Fibroblast of lung (primary cell): ENCODE data around the gene SAG. TPM values are rescaled to one million over a fixed set of nuclear protein-coding genes. Genes with fewer than 3 reads are reported as not detected.

Source experiments
- DNase-seq, 2 donors: peaks; one replicate each; pipeline versions ENCODE4 v3.0.0 to v3.0.0-alpha.2; 2010; ENCODE audit warnings: low read depth in 2 of 2
- H2AFZ ChIP-seq: 2 replicates; pipeline ENCODE4 v1.5.1; 2012; ENCODE audit warnings: low read length, control low read depth, inconsistent platforms
- H3K27ac ChIP-seq: 2 replicates; pipeline ENCODE4 v1.5.1; 2011; ENCODE audit warnings: low read length, control low read depth; ENCODE audit not compliant: insufficient read depth
- H3K27me3 ChIP-seq: 2 replicates; pipeline ENCODE4 v1.5.1; 2011; ENCODE audit warnings: mild to moderate bottlenecking, low read length; ENCODE audit not compliant: control insufficient read depth, insufficient read depth
- H3K36me3 ChIP-seq: 2 replicates; pipeline ENCODE4 v1.5.1; 2011; ENCODE audit warnings: low read length; ENCODE audit not compliant: control insufficient read depth, insufficient read depth
- H3K4me1 ChIP-seq: 2 replicates; pipeline ENCODE4 v1.5.1; 2011; ENCODE audit warnings: low read length; ENCODE audit not compliant: control insufficient read depth, insufficient read depth; ENCODE audit errors: extremely low read depth
- H3K4me2 ChIP-seq: 2 replicates; pipeline ENCODE4 v1.5.1; 2011; ENCODE audit warnings: low read length, control low read depth; ENCODE audit not compliant: insufficient read depth; ENCODE audit errors: extremely low read depth
- H3K4me3 ChIP-seq, 4 experiments: fragments of 200-600 bp in 1 of 4; sonication (generic) in 1 of 4; replicated peaks in 1 of 4; 2 replicates each; pipeline ENCODE4 v1.5.1; 2011 to 2016; ENCODE audit warnings: low read length in 4 of 4, low read depth in 3 of 4, mild to moderate bottlenecking in 3 of 4, control low read depth in 2 of 4, inconsistent platforms in 1 of 4, mixed read lengths in 1 of 4; ENCODE audit not compliant: insufficient read depth in 1 of 4; ENCODE audit errors: control extremely low read depth in 1 of 4
- H3K79me2 ChIP-seq: 2 replicates; pipeline ENCODE4 v1.5.1; 2012; ENCODE audit warnings: mild to moderate bottlenecking, low read length, inconsistent platforms; ENCODE audit not compliant: control insufficient read depth, insufficient read depth
- H3K9ac ChIP-seq: 2 replicates; pipeline ENCODE4 v1.5.1; 2011; ENCODE audit warnings: mild to moderate bottlenecking, low read length, control low read depth; ENCODE audit not compliant: insufficient read depth
- H3K9me3 ChIP-seq: 2 replicates; pipeline ENCODE4 v1.5.1; 2012; ENCODE audit warnings: low read depth, low read length; ENCODE audit not compliant: control insufficient read depth, insufficient read depth
- H4K20me1 ChIP-seq: 2 replicates; pipeline ENCODE4 v1.5.1; 2011; ENCODE audit warnings: low read length; ENCODE audit not compliant: control insufficient read depth, insufficient read depth; ENCODE audit errors: extremely low read depth
- CTCF ChIP-seq, 2 donors: IDR thresholded peaks in 1 of 2; conservative IDR thresholded peaks in 1 of 2; 1 replicate in 1 of 2; 2 replicates in 1 of 2; pipeline ENCODE4 v1.5.1; 2011 to 2012; ENCODE audit warnings: low read length in 2 of 2, control low read depth in 1 of 2, inconsistent platforms in 1 of 2, low read depth in 1 of 2, mild to moderate bottlenecking in 1 of 2
- EZH2 ChIP-seq: IDR thresholded peaks from 2 replicates; pipeline ENCODE4 v1.5.1; 2012; ENCODE audit warnings: low read length, control low read depth, mild to moderate bottlenecking; ENCODE audit errors: missing control alignments
- polyA plus RNA-seq, 2 donors: library from polyadenylated mRNA; depleted of rRNA in 1 of 2; stranded (reverse) in 1 of 2; unstranded in 1 of 2; fragments of >200 nt; gene quantifications; 2 replicates each; pipeline ENCODE4 v1.2.1, GENCODE V29; 2011 to 2012; ENCODE audit warnings: missing spikeins in 1 of 2
- total RNA-seq: library from RNA; depleted of rRNA; stranded (reverse); fragments of >200 nt; gene quantifications from 2 replicates; pipeline ENCODE4 v1.2.1, GENCODE V29; 2014

Gene SAG
- total and polyA plus RNA-seq, 2 donors (not counting 1 experiment from before 2014, with no cell fraction given): not detected

- no peaks in the 10 kb centered on the region for H3K79me2 ChIP-seq
- no peaks in the 10 kb centered on the region for H3K27me3 ChIP-seq
- no peaks in the 10 kb centered on the region for H4K20me1 ChIP-seq
- no peak overlapping the region for H2AFZ ChIP-seq
- DNase-seq: no peak
- H3K9me3 ChIP-seq: no peaks in the 10 kb centered on the region
- peaks cover 11% of the 10 kb centered on the region for H3K36me3 ChIP-seq
- no peaks in the 10 kb centered on the region for H3K4me1 ChIP-seq
- H3K4me2 ChIP-seq: no peak overlapping the region
- H3K4me3 ChIP-seq: no peak overlapping the region
- H3K27ac ChIP-seq: no peak overlapping the region
- no peak overlapping the region for H3K9ac ChIP-seq
- TF ChIP-seq CTCF (conservative IDR thresholded peaks at IDR 0.05 in 1 of 2, IDR thresholded peaks at IDR 0.05 in 1 of 2; ENCODE audit: low read depth in 1 of 2, low read length in 2 of 2): no peak
- TF ChIP-seq EZH2: no peak
These were observed 32.4 kb upstream of the SAG start for GRCh38 chr2:233275223-233275622.

- Histone ChIP-seq H3K27me3 (no peaks in the 10 kb centered on the region), H4K20me1 (no peaks in the 10 kb centered on the region), H3K4me3 (no peak overlapping the region), H3K79me2 (no peaks in the 10 kb centered on the region), H3K4me2 (no peak overlapping the region), H3K36me3 (peaks cover 17% of the 10 kb centered on the region), H2AFZ (no peak overlapping the region), H3K9ac (no peak overlapping the region), H3K27ac (no peak overlapping the region), H3K4me1 (no peaks in the 10 kb centered on the region), H3K9me3 (no peaks in the 10 kb centered on the region)
- no peak for DNase-seq
- no peak for TF ChIP-seq EZH2
- no peak for TF ChIP-seq CTCF (conservative IDR thresholded peaks at IDR 0.05 in 1 of 2, IDR thresholded peaks at IDR 0.05 in 1 of 2; ENCODE audit: low read depth in 1 of 2, low read length in 2 of 2)
These were observed 28.7 kb upstream of the SAG start for GRCh38 chr2:233278921-233279320.

- Histone ChIP-seq H3K27me3 (no peaks in the 10 kb centered on the region), H2AFZ (no peak overlapping the region), H3K4me1 (no peaks in the 10 kb centered on the region), H3K9me3 (no peaks in the 10 kb centered on the region), H3K27ac (no peak overlapping the region), H3K4me3 (no peak overlapping the region), H3K4me2 (no peak overlapping the region), H3K9ac (no peak overlapping the region), H4K20me1 (no peaks in the 10 kb centered on the region), H3K79me2 (no peaks in the 10 kb centered on the region), H3K36me3 (peaks cover 13% of the 10 kb centered on the region)
- DNase-seq: peak in 1 of 2 donors; percentile 11
- TF ChIP-seq CTCF (conservative IDR thresholded peaks at IDR 0.05 in 1 of 2, IDR thresholded peaks at IDR 0.05 in 1 of 2; ENCODE audit: low read depth in 1 of 2, low read length in 2 of 2) (no peak), EZH2 (no peak)
These were observed 27.4 kb upstream of the SAG start for GRCh38 chr2:233280114-233280693.
